Measurements from ENCODE around the gene PDE1A. TPM values are rescaled to one million over a fixed set of nuclear protein-coding genes. Genes with fewer than 3 reads are reported as not detected.

The PDE1A gene
- total and polyA plus RNA-seq, 2 donors (not counting 1 experiment from before 2014, with no cell fraction given): 0.07 TPM; not detected in 1

DNA sequence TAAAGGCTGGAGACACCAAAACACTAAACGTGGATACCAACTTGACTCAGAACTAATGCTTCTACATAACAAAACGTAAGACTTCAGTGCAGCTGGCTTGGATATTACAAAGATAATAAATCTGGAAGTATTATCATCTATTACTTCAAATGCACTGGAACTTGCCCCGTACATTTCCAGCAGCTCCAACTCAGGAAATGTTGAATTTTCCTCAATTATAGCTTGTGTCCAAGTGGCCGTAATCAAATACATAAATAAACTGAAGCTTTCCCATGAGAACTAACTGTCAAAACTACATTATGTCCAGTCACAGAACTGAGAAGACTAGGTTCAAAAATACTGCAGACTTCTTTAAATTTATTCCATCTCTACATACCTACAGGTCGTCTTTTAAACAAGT is 6.2 kb downstream of the PDE1A start:
- no peaks in the 10 kb centered on the region for H3K4me1 Mint-ChIP-seq
- H3K9me3 Mint-ChIP-seq (ENCODE audit: insufficient read depth): no peaks in the 10 kb centered on the region
- Histone ChIP-seq H3K27me3 (replicated peaks in 1 of 4; ENCODE audit: control extremely low read depth in 1 of 4, control insufficient read depth in 3 of 4, insufficient read depth in 4 of 4, low read length in 3 of 4) (no peaks in the 10 kb centered on the region), H3K79me2 (ENCODE audit: control insufficient read depth, insufficient read depth, low read length) (no peaks in the 10 kb centered on the region), H3K9ac (ENCODE audit: low read length) (no peak overlapping the region), H2AFZ (ENCODE audit: insufficient read depth, low read depth, low read length, poor library complexity, severe bottlenecking) (no peak overlapping the region), H4K20me1 (ENCODE audit: control insufficient read depth, insufficient read depth, low read length, poor library complexity, severe bottlenecking) (no peaks in the 10 kb centered on the region), H3K27ac (ENCODE audit: low read length in 2 of 2) (no peak overlapping the region), H3K4me1 (ENCODE audit: control insufficient read depth in 2 of 2, insufficient read depth in 2 of 2, low read length in 2 of 2) (no peaks in the 10 kb centered on the region), H3K4me3 (ENCODE audit: control extremely low read depth in 1 of 5, extremely low read depth in 1 of 5, insufficient read depth in 1 of 5, low read depth in 2 of 5, low read length in 4 of 5) (no peak overlapping the region), H3K9me3 (ENCODE audit: control extremely low read depth in 1 of 3, control insufficient read depth in 2 of 3, insufficient read depth in 1 of 3, low read length in 2 of 3) (no peaks in the 10 kb centered on the region), H3K36me3 (replicated peaks in 1 of 2; ENCODE audit: control extremely low read depth in 1 of 2, control insufficient read depth in 1 of 2, extremely low read depth in 1 of 2, insufficient read depth in 2 of 2, low read length in 1 of 2) (no peaks in the 10 kb centered on the region), H3K4me2 (replicated peaks; ENCODE audit: low read depth, low read length, poor library complexity, severe bottlenecking) (no peak overlapping the region)
- no peak for TF ChIP-seq EZH2 (IDR thresholded peaks at IDR 0.05; ENCODE audit: borderline replicate concordance, insufficient read depth, low read depth, low read length, poor library complexity, severe bottlenecking)
- TF ChIP-seq, protein P1, sequence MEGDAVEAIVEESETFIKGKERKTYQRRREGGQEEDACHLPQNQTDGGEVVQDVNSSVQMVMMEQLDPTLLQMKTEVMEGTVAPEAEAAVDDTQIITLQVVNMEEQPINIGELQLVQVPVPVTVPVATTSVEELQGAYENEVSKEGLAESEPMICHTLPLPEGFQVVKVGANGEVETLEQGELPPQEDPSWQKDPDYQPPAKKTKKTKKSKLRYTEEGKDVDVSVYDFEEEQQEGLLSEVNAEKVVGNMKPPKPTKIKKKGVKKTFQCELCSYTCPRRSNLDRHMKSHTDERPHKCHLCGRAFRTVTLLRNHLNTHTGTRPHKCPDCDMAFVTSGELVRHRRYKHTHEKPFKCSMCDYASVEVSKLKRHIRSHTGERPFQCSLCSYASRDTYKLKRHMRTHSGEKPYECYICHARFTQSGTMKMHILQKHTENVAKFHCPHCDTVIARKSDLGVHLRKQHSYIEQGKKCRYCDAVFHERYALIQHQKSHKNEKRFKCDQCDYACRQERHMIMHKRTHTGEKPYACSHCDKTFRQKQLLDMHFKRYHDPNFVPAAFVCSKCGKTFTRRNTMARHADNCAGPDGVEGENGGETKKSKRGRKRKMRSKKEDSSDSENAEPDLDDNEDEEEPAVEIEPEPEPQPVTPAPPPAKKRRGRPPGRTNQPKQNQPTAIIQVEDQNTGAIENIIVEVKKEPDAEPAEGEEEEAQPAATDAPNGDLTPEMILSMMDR (IDR thresholded peaks at IDR 0.05): no peak
- no peaks in the 10 kb centered on the region for H3K27me3 Mint-ChIP-seq
- DNase-seq (no peak), ATAC-seq (ENCODE audit: low read depth) (no peak)
- H3K4me3 Mint-ChIP-seq: no peak overlapping the region
- CTCF ChIA-PET: no interaction called here
- intact Hi-C loops (cut with micrococcal nuclease): no loop called here
- H3K27ac Mint-ChIP-seq: no peak overlapping the region
- WGBS (ENCODE audit: insufficient coverage): 100% methylated on average over 2 of the region's 5 CpGs
- POLR2A ChIA-PET: no interaction called here

DNA sequence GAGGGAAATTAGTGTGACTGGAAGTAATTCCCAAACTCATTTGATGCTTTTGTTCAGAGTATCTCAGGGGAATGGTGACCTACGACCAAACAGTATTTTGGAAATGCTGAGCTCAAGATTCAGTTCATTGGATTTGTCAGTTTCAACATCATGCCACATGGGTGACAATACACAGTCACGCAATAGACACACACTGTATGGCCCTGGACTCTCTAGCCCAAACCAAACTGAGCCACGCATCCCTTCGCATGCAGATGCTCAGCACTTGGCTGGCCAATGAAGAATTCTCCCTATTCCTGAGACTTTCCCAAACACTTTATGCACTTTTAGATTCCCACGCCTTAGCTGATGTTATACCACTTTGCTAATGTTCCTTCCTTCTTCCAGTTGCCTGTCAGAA is 10.0 kb downstream of the PDE1A start:
- DNase-seq (no peak), ATAC-seq (ENCODE audit: low read depth) (no peak)
- CTCF ChIA-PET: no interaction called here
- Histone ChIP-seq H3K4me2 (replicated peaks; ENCODE audit: low read depth, low read length, poor library complexity, severe bottlenecking) (no peak overlapping the region), H3K4me1 (ENCODE audit: control insufficient read depth in 2 of 2, insufficient read depth in 2 of 2, low read length in 2 of 2) (no peaks in the 10 kb centered on the region), H3K27ac (ENCODE audit: low read length in 2 of 2) (no peak overlapping the region), H3K4me3 (ENCODE audit: control extremely low read depth in 1 of 5, extremely low read depth in 1 of 5, insufficient read depth in 1 of 5, low read depth in 2 of 5, low read length in 4 of 5) (no peak overlapping the region), H3K36me3 (replicated peaks in 1 of 2; ENCODE audit: control extremely low read depth in 1 of 2, control insufficient read depth in 1 of 2, extremely low read depth in 1 of 2, insufficient read depth in 2 of 2, low read length in 1 of 2) (no peaks in the 10 kb centered on the region), H3K27me3 (replicated peaks in 1 of 4; ENCODE audit: control extremely low read depth in 1 of 4, control insufficient read depth in 3 of 4, insufficient read depth in 4 of 4, low read length in 3 of 4) (no peaks in the 10 kb centered on the region), H2AFZ (ENCODE audit: insufficient read depth, low read depth, low read length, poor library complexity, severe bottlenecking) (no peak overlapping the region), H4K20me1 (ENCODE audit: control insufficient read depth, insufficient read depth, low read length, poor library complexity, severe bottlenecking) (no peaks in the 10 kb centered on the region), H3K9me3 (ENCODE audit: control extremely low read depth in 1 of 3, control insufficient read depth in 2 of 3, insufficient read depth in 1 of 3, low read length in 2 of 3) (no peaks in the 10 kb centered on the region), H3K79me2 (ENCODE audit: control insufficient read depth, insufficient read depth, low read length) (no peaks in the 10 kb centered on the region), H3K9ac (ENCODE audit: low read length) (no peak overlapping the region)
- Mint-ChIP-seq H3K27me3 (no peaks in the 10 kb centered on the region), H3K4me3 (no peak overlapping the region), H3K9me3 (ENCODE audit: insufficient read depth) (no peaks in the 10 kb centered on the region), H3K4me1 (no peaks in the 10 kb centered on the region), H3K27ac (no peak overlapping the region)
- WGBS (ENCODE audit: insufficient coverage): 91% methylated on average over 3 of the region's 5 CpGs
- TF ChIP-seq EZH2 (IDR thresholded peaks at IDR 0.05; ENCODE audit: borderline replicate concordance, insufficient read depth, low read depth, low read length, poor library complexity, severe bottlenecking): no peak
- TF ChIP-seq, protein P1 (IDR thresholded peaks at IDR 0.05): no peak
- intact Hi-C loops (cut with micrococcal nuclease): no loop called here
- POLR2A ChIA-PET: no interaction called here

Data from B cell (primary cell).